HUES48 (cell line): ENCODE measurements around the gene NLK.
"Not testable (repeated sequence)": the region's sequence is repeated elsewhere in the genome, so short reads cannot be mapped to it uniquely, and the experiment has no call there.

Experiments used
- H3K27ac ChIP-seq: one replicate; pipeline ENCODE4 v1.7.0; 2013; ENCODE audit warnings: low read depth, low read length, inconsistent platforms
- H3K27me3 ChIP-seq: 2 replicates; pipeline ENCODE4 v1.6.1; 2013; ENCODE audit warnings: mild to moderate bottlenecking, low read length; ENCODE audit not compliant: control insufficient read depth, insufficient read depth
- H3K36me3 ChIP-seq: 2 replicates; pipeline ENCODE4 v1.6.1; 2013; ENCODE audit warnings: low read length; ENCODE audit not compliant: control insufficient read depth, insufficient read depth
- H3K4me1 ChIP-seq: 2 replicates; pipeline ENCODE4 v1.6.1; 2013; ENCODE audit warnings: mild to moderate bottlenecking, low read length; ENCODE audit not compliant: control insufficient read depth, insufficient read depth
- H3K4me3 ChIP-seq: 2 replicates; pipeline ENCODE4 v1.5.1; 2013; ENCODE audit warnings: mild to moderate bottlenecking, low read depth, low read length
- H3K9ac ChIP-seq: 2 replicates; pipeline ENCODE4 v1.6.1; 2013; ENCODE audit warnings: mild to moderate bottlenecking, low read depth, low read length, moderate library complexity
- H3K9me3 ChIP-seq: 2 replicates; pipeline ENCODE4 v1.6.1; 2013; ENCODE audit warnings: low read length; ENCODE audit not compliant: control insufficient read depth, insufficient read depth

The NLK gene

GRCh38 chr17:28072936-28073533 lies 30.6 kb downstream of the NLK start:
- no peaks in the 10 kb centered on the region for H3K9me3 ChIP-seq
- no peak overlapping the region for H3K4me3 ChIP-seq
- H3K36me3 ChIP-seq, result no peaks in the 10 kb centered on the region
- no peak overlapping the region for H3K27ac ChIP-seq
- no peaks in the 10 kb centered on the region for H3K27me3 ChIP-seq
- no peak overlapping the region for H3K9ac ChIP-seq
- H3K4me1 ChIP-seq, result peaks cover 29% of the 10 kb centered on the region

- Histone ChIP-seq H3K9me3 (no peaks in the 10 kb centered on the region), H3K36me3 (no peaks in the 10 kb centered on the region), H3K4me3 (no peak overlapping the region), H3K4me1 (peaks cover 29% of the 10 kb centered on the region), H3K9ac (no peak overlapping the region), H3K27me3 (no peaks in the 10 kb centered on the region), H3K27ac (no peak overlapping the region)
Observed at GRCh38 chr17:28074010-28074409, 31.5 kb downstream of the NLK start.

- Histone ChIP-seq H3K4me3 (no peak overlapping the region), H3K9ac (no peak overlapping the region), H3K27ac (no peak overlapping the region), H3K27me3 (no peaks in the 10 kb centered on the region), H3K9me3 (no peaks in the 10 kb centered on the region), H3K4me1 (peaks cover 36% of the 10 kb centered on the region), H3K36me3 (no peaks in the 10 kb centered on the region)
Observed at GRCh38 chr17:28076144-28076543, 33.7 kb downstream of the NLK start.

GRCh38 chr17:28077140-28077539 lies 34.7 kb downstream of the NLK start:
- H3K9me3 ChIP-seq, H3K27me3 ChIP-seq, H3K4me3 ChIP-seq, H3K36me3 ChIP-seq, H3K27ac ChIP-seq, H3K9ac ChIP-seq: not testable (repeated sequence)
- peaks cover 38% of the 10 kb centered on the region for H3K4me1 ChIP-seq

GRCh38 chr17:28078341-28079229 lies 36.1 kb downstream of the NLK start:
- H3K4me1 ChIP-seq, result peaks cover 32% of the 10 kb centered on the region
- H3K9ac ChIP-seq, result no peak overlapping the region
- no peaks in the 10 kb centered on the region for H3K36me3 ChIP-seq
- no peaks in the 10 kb centered on the region for H3K9me3 ChIP-seq
- H3K4me3 ChIP-seq, result no peak overlapping the region
- no peak overlapping the region for H3K27ac ChIP-seq
- no peaks in the 10 kb centered on the region for H3K27me3 ChIP-seq

- H3K9me3 ChIP-seq, result no peaks in the 10 kb centered on the region
- no peaks in the 10 kb centered on the region for H3K27me3 ChIP-seq
- no peak overlapping the region for H3K27ac ChIP-seq
- H3K4me3 ChIP-seq, result no peak overlapping the region
- no peaks in the 10 kb centered on the region for H3K36me3 ChIP-seq
- peaks cover 18% of the 10 kb centered on the region for H3K4me1 ChIP-seq
- no peak overlapping the region for H3K9ac ChIP-seq
Observed at GRCh38 chr17:28081467-28081866, 39.0 kb downstream of the NLK start.

GRCh38 chr17:28085766-28086165 lies 43.3 kb downstream of the NLK start:
- H3K9ac ChIP-seq, result no peak overlapping the region
- no peak overlapping the region for H3K27ac ChIP-seq
- no peak overlapping the region for H3K4me3 ChIP-seq
- H3K4me1 ChIP-seq, result peaks cover 15% of the 10 kb centered on the region
- H3K36me3 ChIP-seq, result no peaks in the 10 kb centered on the region
- no peaks in the 10 kb centered on the region for H3K9me3 ChIP-seq
- H3K27me3 ChIP-seq, result no peaks in the 10 kb centered on the region

- no peaks in the 10 kb centered on the region for H3K36me3 ChIP-seq
- no peak overlapping the region for H3K4me3 ChIP-seq
- H3K9ac ChIP-seq, result no peak overlapping the region
- H3K27me3 ChIP-seq, result no peaks in the 10 kb centered on the region
- H3K9me3 ChIP-seq, result no peaks in the 10 kb centered on the region
- H3K4me1 ChIP-seq, result peaks cover 15% of the 10 kb centered on the region
- no peak overlapping the region for H3K27ac ChIP-seq
Observed at GRCh38 chr17:28086519-28086918, 44.0 kb downstream of the NLK start.

- H3K4me1 ChIP-seq, result peaks cover 18% of the 10 kb centered on the region
Observed at GRCh38 chr17:28087743-28088142, 45.3 kb downstream of the NLK start.

GRCh38 chr17:28090551-28090950 lies 48.1 kb downstream of the NLK start:
- H3K36me3 ChIP-seq, result no peaks in the 10 kb centered on the region
- peaks cover 43% of the 10 kb centered on the region for H3K4me1 ChIP-seq
- no peaks in the 10 kb centered on the region for H3K9me3 ChIP-seq
- H3K27me3 ChIP-seq, result no peaks in the 10 kb centered on the region
- H3K27ac ChIP-seq, result no peak overlapping the region
- H3K9ac ChIP-seq, result no peak overlapping the region
- H3K4me3 ChIP-seq, result no peak overlapping the region

More at GRCh38 chr17:28087743-28088142, 45.3 kb downstream of the NLK start:
- H3K27me3 ChIP-seq, result no peaks in the 10 kb centered on the region
- no peak overlapping the region for H3K27ac ChIP-seq
- H3K36me3 ChIP-seq, result no peaks in the 10 kb centered on the region
- H3K4me3 ChIP-seq, result no peak overlapping the region
- no peaks in the 10 kb centered on the region for H3K9me3 ChIP-seq
- no peak overlapping the region for H3K9ac ChIP-seq

GRCh38 chr17:28092088-28092487 lies 49.6 kb downstream of the NLK start:
- Histone ChIP-seq H3K4me3 (no peak overlapping the region), H3K9me3 (no peaks in the 10 kb centered on the region), H3K36me3 (no peaks in the 10 kb centered on the region), H3K27ac (peak overlapping the region; percentile 56), H3K9ac (no peak overlapping the region), H3K4me1 (peaks cover 51% of the 10 kb centered on the region), H3K27me3 (no peaks in the 10 kb centered on the region)
